A549 (cell line): ENCODE data around the gene CAMTA1. TPM values are rescaled to one million over a fixed set of nuclear protein-coding genes. Genes with fewer than 3 reads are reported as not detected.
A peak's percentile ranks its signal among the peaks of the same experiment; 100 is the strongest.

Source experiments
- ATAC-seq, 2 experiments: fragments of 200-7000 bp in 1 of 2; fragments of >200 bp in 1 of 2; cut with Nextera tagmentation in 1 of 2; cut with Tn5 transposase in 1 of 2; 3 replicates each; pipeline versions ENCODE4 v1.8.0 to v1.9.1; 2018 to 2020; ENCODE audit warnings: mild to moderate bottlenecking in 1 of 2, moderate library complexity in 1 of 2
- CTCF ChIA-PET: fragments of 300-600 bp; sonication (Branson Sonifier 250); formaldehyde crosslinking; extraction: SDS; loops from one replicate; lab custom pipeline; 2021; ENCODE audit warnings: antibody characterized with exemption, inconsistent platforms; lab: Yijun Ruan, JAX
- POLR2A ChIA-PET: fragments of 350-600 bp; formaldehyde crosslinking; extraction: SDS; loops from one replicate; lab custom pipeline; 2021; ENCODE audit warnings: antibody characterized with exemption, inconsistent platforms; lab: Yijun Ruan, JAX
- DNase-seq, 2 experiments: peaks; one replicate each; pipeline versions ENCODE4 v3.0.0 to v3.0.0-alpha.2; 2011 to 2016; ENCODE audit warnings: low read depth in 1 of 2, low spot score in 1 of 2
- FAIRE-seq: peaks from 2 replicates; lab custom pipeline; 2011; peaks lifted over from hg19 to GRCh38; lab: Jason Lieb, UNC
- H3K27ac ChIP-seq, 2 experiments: fragments of >200 bp; sonication (Bioruptor Twin); formaldehyde crosslinking; 3 replicates each; pipeline ENCODE4 v1.5.1; 2016 to 2017
- H3K4me1 ChIP-seq: fragments of >200 bp; sonication (Bioruptor Twin); formaldehyde crosslinking; 3 replicates; pipeline ENCODE4 v1.6.1; 2016
- H3K4me2 ChIP-seq: fragments of >200 bp; sonication (Bioruptor Twin); formaldehyde crosslinking; 3 replicates; pipeline ENCODE4 v1.6.1; 2016
- H3K4me3 ChIP-seq: fragments of >200 bp; sonication (Bioruptor Twin); formaldehyde crosslinking; 3 replicates; pipeline ENCODE4 v1.5.1; 2016
- H3K9me3 ChIP-seq: fragments of >200 bp; sonication (Bioruptor Twin); formaldehyde crosslinking; 3 replicates; pipeline ENCODE4 v1.6.1; 2016
- BHLHE40 ChIP-seq: IDR thresholded peaks from 2 replicates; pipeline ENCODE4 v1.6.1; 2012; ENCODE audit warnings: low read depth, low read length, inconsistent platforms
- CEBPB ChIP-seq, 2 experiments: fragments of >200 bp in 1 of 2; sonication (Bioruptor Twin) in 1 of 2; formaldehyde crosslinking in 1 of 2; IDR thresholded peaks; 2 replicates each; pipeline ENCODE4 v1.6.1; 2012 to 2016
- EHMT2 ChIP-seq: fragments of 200-600 bp; sonication (generic); IDR thresholded peaks from 2 replicates; pipeline ENCODE4 v1.6.1; 2016; ENCODE audit warnings: antibody characterized with exemption, low read depth, mild to moderate bottlenecking, moderate library complexity
- FOSL2 ChIP-seq, 2 experiments: fragments of 450-650 bp in 1 of 2; fragments of >200 bp in 1 of 2; sonication (Bioruptor Twin) in 1 of 2; formaldehyde crosslinking; IDR thresholded peaks; 2 replicates each; pipeline versions ENCODE4 v1.5.0 to v1.6.1; 2016 to 2020; ENCODE audit warnings: mild to moderate bottlenecking in 1 of 2, moderate library complexity in 1 of 2
- FOXS1 ChIP-seq: fragments of 250-450 bp; sonication (Bioruptor Pico); IDR thresholded peaks from 2 replicates; pipeline ENCODE4 v1.5.0; 2020; ENCODE audit warnings: mild to moderate bottlenecking, moderate library complexity
- HES2 ChIP-seq: fragments of >200 bp; sonication (Bioruptor Twin); formaldehyde crosslinking; IDR thresholded peaks from 2 replicates; pipeline ENCODE4 v1.6.1; 2016
- HOXB5 ChIP-seq: fragments of 250-450 bp; sonication (Bioruptor Pico); IDR thresholded peaks from 2 replicates; pipeline ENCODE4 v1.5.0; 2020; ENCODE audit warnings: mild to moderate bottlenecking, moderate library complexity
- MAX ChIP-seq: IDR thresholded peaks from 2 replicates; pipeline ENCODE4 v1.6.1; 2012
- MYC ChIP-seq: IDR thresholded peaks from 2 replicates; pipeline ENCODE4 v1.6.1; 2012; ENCODE audit warnings: mild to moderate bottlenecking, inconsistent platforms, low read length, improper control_type of control experiment, borderline replicate concordance
- NPAS2 ChIP-seq: fragments of 250-450 bp; sonication (Bioruptor Pico); IDR thresholded peaks from 2 replicates; pipeline ENCODE4 v1.8.0; 2022; ENCODE audit warnings: mild to moderate bottlenecking, moderate library complexity, borderline replicate concordance
- PBX3 ChIP-seq: IDR thresholded peaks from 2 replicates; pipeline ENCODE4 v1.6.1; 2012
- PHF8 ChIP-seq: fragments of 200-600 bp; sonication (generic); IDR thresholded peaks from 2 replicates; pipeline ENCODE4 v1.6.1; 2016; ENCODE audit warnings: low read depth, mild to moderate bottlenecking, antibody characterized with exemption, moderate library complexity, borderline replicate concordance
- RAD21 ChIP-seq, 2 experiments: fragments of >200 bp in 1 of 2; sonication (Bioruptor Twin) in 1 of 2; formaldehyde crosslinking in 1 of 2; IDR thresholded peaks in 1 of 2; conservative IDR thresholded peaks in 1 of 2; 2 replicates in 1 of 2; 3 replicates in 1 of 2; pipeline ENCODE4 v1.6.1; 2012 to 2018; ENCODE audit warnings: inconsistent platforms in 1 of 2
- RFX5 ChIP-seq: fragments of 450-650 bp; IDR thresholded peaks from 2 replicates; pipeline ENCODE4 v1.7.1; 2014; ENCODE audit warnings: antibody characterized with exemption, mild to moderate bottlenecking, moderate library complexity
- SMC3 ChIP-seq: fragments of >200 bp; sonication (Bioruptor Twin); formaldehyde crosslinking; IDR thresholded peaks from 3 replicates; pipeline ENCODE4 v1.6.1; 2018; ENCODE audit warnings: inconsistent platforms
- TFCP2L1 ChIP-seq: fragments of 250-450 bp; sonication (Bioruptor Pico); IDR thresholded peaks from 2 replicates; pipeline ENCODE4 v1.5.0; 2021; ENCODE audit warnings: mild to moderate bottlenecking
- ZSCAN20 ChIP-seq: fragments of 250-450 bp; sonication (Bioruptor Pico); IDR thresholded peaks from 2 replicates; pipeline ENCODE4 v1.8.0; 2022; ENCODE audit warnings: mild to moderate bottlenecking, moderate library complexity
- WGBS: methylation state at CpG from one replicate; pipeline ENCODE4 v1.1.6; 2017; ENCODE audit errors: missing lambda C conversion rate; 5-methylcytosine and 5-hydroxymethylcytosine counted together
- polyA plus RNA-seq, 4 experiments: library from polyadenylated mRNA; depleted of rRNA in 3 of 4; stranded (reverse); fragments of >200 nt; fragmentation: RNase III in 1 of 4; extraction: RNeasy Plus Mini Kit Qiagen cat#74134 plus additional on column Dnase treatment in 1 of 4; gene quantifications; 2 replicates in 3 of 4; 3 replicates in 1 of 4; pipeline ENCODE4 v1.2.3, GENCODE V29; 2011 to 2017
- TF ChIP-seq, protein P1 (sequence below): IDR thresholded peaks from 2 replicates; pipeline ENCODE4 v1.6.1; 2012; ENCODE audit warnings: low read depth, borderline replicate concordance

The CAMTA1 gene
- polyA plus RNA-seq, 2 of the 4 experiments (the other 2 are of a cell fraction) = 58.8 to 75.0 TPM

GRCh38 chr1:7783826-7784491 is 998.7 kb downstream of the CAMTA1 start, which contains the start of gene PER3:
Gene PER3 (plus strand): TSS chr1:7784291. CDS start chr1:7784878, 587 bp downstream.
- ChIA-PET CTCF (interaction anchor here (1.4 kb wide), 1 partner anchor 31 kb away, joined by 4 read pairs; no protein-coding TSS in a partner anchor), POLR2A (no interaction called here)
- ATAC-seq = peak; percentile 96 to 99
- peak within 1 kb of the TSS; percentile 56 for H3K4me3 ChIP-seq
- TF ChIP-seq HOXB5 (CRISPR knock-in tag) (0 out of 2 replicates have a peak, but pooled peaks have one; percentile 50), PBX3 (peak; percentile 85), CEBPB (IDR thresholded peaks at IDR 0.05) (peak in 1 of 2 experiments; percentile 24; a peak in 1 of 4 replicates), MYC (peak; percentile 33; the same call in 1 of the 2 replicates), EHMT2 (no peak), NPAS2 (CRISPR knock-in tag) (peak; percentile 93), FOSL2 (IDR thresholded peaks at IDR 0.05) (no peak), FOSL2 (CRISPR knock-in tag; IDR thresholded peaks at IDR 0.05) (no peak), ZSCAN20 (CRISPR knock-in tag) (no peak), FOXS1 (CRISPR knock-in tag) (no peak), MAX (peak; percentile 78; the same call in 1 of the 2 replicates), SMC3 (no peak), RFX5 (peak; percentile 78), BHLHE40 (peak; percentile 32; the same call in 1 of the 2 replicates)
- TF ChIP-seq, protein P1, sequence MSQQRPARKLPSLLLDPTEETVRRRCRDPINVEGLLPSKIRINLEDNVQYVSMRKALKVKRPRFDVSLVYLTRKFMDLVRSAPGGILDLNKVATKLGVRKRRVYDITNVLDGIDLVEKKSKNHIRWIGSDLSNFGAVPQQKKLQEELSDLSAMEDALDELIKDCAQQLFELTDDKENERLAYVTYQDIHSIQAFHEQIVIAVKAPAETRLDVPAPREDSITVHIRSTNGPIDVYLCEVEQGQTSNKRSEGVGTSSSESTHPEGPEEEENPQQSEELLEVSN = peak; percentile 77
- no CpG with 5 or more reads among the region's 90 CpGs for WGBS
- H3K9me3 ChIP-seq = no peaks in the 10 kb centered on the region
- DNase-seq = peak; percentile 74 to 95
- peak within 1 kb of the TSS; percentile 71 to 93 for H3K27ac ChIP-seq
- peaks cover 4% of the 10 kb centered on the region; the same call in 2 of the 3 replicates for H3K4me1 ChIP-seq
- H3K4me2 ChIP-seq = peak within 1 kb of the TSS; percentile 95
- FAIRE-seq = no peak

DNA sequence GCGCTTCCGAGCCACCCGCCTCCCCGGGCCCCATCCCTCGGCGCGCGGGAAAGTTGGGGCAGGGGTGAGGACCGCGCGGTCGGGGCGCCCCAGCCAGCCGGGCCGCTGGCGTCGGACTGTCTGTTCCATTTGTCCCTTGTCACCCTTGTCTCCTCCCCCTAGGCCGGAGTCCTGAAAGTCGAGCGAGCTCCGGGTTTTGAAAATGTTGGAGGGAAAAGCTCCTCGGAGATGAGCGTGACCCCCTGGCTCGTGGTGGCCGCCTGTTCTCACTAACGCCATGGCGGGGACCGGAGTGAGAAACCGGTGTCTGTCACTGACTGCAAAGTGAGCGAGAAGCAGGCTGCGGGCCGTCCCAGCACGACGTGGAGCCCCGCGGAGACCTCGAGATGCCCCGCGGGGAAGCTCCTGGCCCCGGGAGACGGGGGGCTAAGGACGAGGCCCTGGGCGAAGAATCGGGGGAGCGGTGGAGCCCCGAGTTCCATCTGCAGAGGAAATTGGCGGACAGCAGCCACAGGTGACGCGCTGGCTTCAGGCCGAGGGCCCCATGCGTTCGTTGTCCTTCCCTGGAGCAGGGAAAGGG is 999.3 kb downstream of the CAMTA1 start:
- ATAC-seq = peak in 1 of 2 experiments; percentile 30; a peak in 3 of 6 replicates
- H3K9me3 ChIP-seq = no peaks in the 10 kb centered on the region
- peaks cover 4% of the 10 kb centered on the region; the same call in 2 of the 3 replicates for H3K4me1 ChIP-seq
- CTCF ChIA-PET = interaction anchor here (1.4 kb wide), 1 partner anchor 32 kb away, joined by 4 read pairs; no protein-coding TSS in a partner anchor
- H3K4me3 ChIP-seq = peak overlapping the region; percentile 56
- WGBS = 71% methylated on average over 31 of the region's 52 CpGs
- TF ChIP-seq HES2 (no peak), TFCP2L1 (CRISPR knock-in tag) (no peak)
- TF ChIP-seq, protein P1 = peak; percentile 37; the same call in 1 of the 2 replicates
- TF ChIP-seq, all 56 proteins: peak for 1
- FAIRE-seq (no peak), DNase-seq (no peak)
- H3K27ac ChIP-seq = peak overlapping the region; percentile 71 to 93
- peak overlapping the region; percentile 95 for H3K4me2 ChIP-seq
- POLR2A ChIA-PET = no interaction called here

GRCh38 chr1:7785108-7785507 is 999.9 kb downstream of the CAMTA1 start:
- ATAC-seq = no peak

More at GRCh38 chr1:7785108-7785507, 999.9 kb downstream of the CAMTA1 start:
- Histone ChIP-seq H3K27ac (no peak overlapping the region; a peak in 1 of 6 replicates), H3K4me2 (peak overlapping the region; percentile 95; the same call in 2 of the 3 replicates), H3K4me1 (peaks cover 4% of the 10 kb centered on the region; the same call in 2 of the 3 replicates), H3K4me3 (no peak overlapping the region), H3K9me3 (no peaks in the 10 kb centered on the region)
- POLR2A ChIA-PET = no interaction called here
- DNase-seq (no peak), FAIRE-seq (no peak)
- CTCF ChIA-PET = interaction anchor here (1.4 kb wide), 1 partner anchor 32 kb away, joined by 4 read pairs; no protein-coding TSS in a partner anchor
- WGBS = 94% methylated on average over 7 of the region's 7 CpGs
- no peak for TF ChIP-seq HES2
- TF ChIP-seq, protein P1 = no peak
- no peak for TF ChIP-seq RAD21 (conservative IDR thresholded peaks at IDR 0.05 in 1 of 2, IDR thresholded peaks at IDR 0.05 in 1 of 2)
- no peak for TF ChIP-seq PHF8
- no peak for TF ChIP-seq HOXB5 (CRISPR knock-in tag)
